H9 (cell line): ENCODE data around the gene KRT71. TPM values are rescaled to one million over a fixed set of nuclear protein-coding genes. Genes with fewer than 3 reads are reported as not detected.

Source experiments
- DNase-seq: peaks from one replicate; pipeline ENCODE4 v3.0.0-alpha.2; 2017
- H2AFZ ChIP-seq: one replicate; pipeline ENCODE4 v1.6.1; 2013; ENCODE audit warnings: mild to moderate bottlenecking, low read length, control low read depth, moderate library complexity
- H2AK5ac ChIP-seq: 2 replicates; pipeline ENCODE4 v1.6.1; 2013; ENCODE audit warnings: low read length, control low read depth, mixed read lengths; ENCODE audit not compliant: insufficient read length
- H2BK120ac ChIP-seq: one replicate; pipeline ENCODE4 v1.6.1; 2013; ENCODE audit warnings: low read depth, mild to moderate bottlenecking, low read length, control low read depth, inconsistent platforms; ENCODE audit not compliant: poor library complexity, severe bottlenecking
- H2BK12ac ChIP-seq: 2 replicates; pipeline ENCODE4 v1.6.1; 2013; ENCODE audit warnings: low read length, control low read depth, mixed read lengths, low read depth; ENCODE audit not compliant: insufficient read length
- H2BK15ac ChIP-seq: 2 replicates; pipeline ENCODE4 v1.6.1; 2013; ENCODE audit warnings: low read depth, low read length, control low read depth
- H2BK20ac ChIP-seq: one replicate; pipeline ENCODE4 v1.6.1; 2013; ENCODE audit warnings: low read depth, mild to moderate bottlenecking, low read length, control low read depth, inconsistent platforms; ENCODE audit not compliant: poor library complexity, severe bottlenecking
- H2BK5ac ChIP-seq: 2 replicates; pipeline ENCODE4 v1.6.1; 2013; ENCODE audit warnings: low read length, control low read depth, mixed read lengths; ENCODE audit not compliant: insufficient read length
- H3K14ac ChIP-seq: 2 replicates; pipeline ENCODE4 v1.6.1; 2013; ENCODE audit warnings: low read length, control low read depth; ENCODE audit not compliant: insufficient read depth
- H3K18ac ChIP-seq: 2 replicates; pipeline ENCODE4 v1.6.1; 2013; ENCODE audit warnings: low read depth, mild to moderate bottlenecking, mixed read lengths, low read length, control low read depth; ENCODE audit not compliant: insufficient read length
- H3K23ac ChIP-seq: 2 replicates; pipeline ENCODE4 v1.6.1; 2013; ENCODE audit warnings: low read length, control low read depth, mixed read lengths, low read depth; ENCODE audit not compliant: insufficient read length
- H3K23me2 ChIP-seq: 2 replicates; pipeline ENCODE4 v1.6.1; 2013; ENCODE audit warnings: low read depth, mild to moderate bottlenecking, mixed read lengths, low read length, control low read depth; ENCODE audit not compliant: insufficient read length, poor library complexity, severe bottlenecking
- H3K27ac ChIP-seq: 2 replicates; pipeline ENCODE4 v1.5.1; 2013; ENCODE audit warnings: low read length, control low read depth, mixed read lengths, low read depth; ENCODE audit not compliant: insufficient read length
- H3K27me3 ChIP-seq: 2 replicates; pipeline ENCODE4 v1.6.1; 2013; ENCODE audit warnings: low read length, control low read depth, inconsistent platforms; ENCODE audit not compliant: insufficient read depth
- H3K4ac ChIP-seq: 2 replicates; pipeline ENCODE4 v1.6.1; 2013; ENCODE audit warnings: low read depth, mild to moderate bottlenecking, control low read depth, inconsistent platforms, low read length, moderate library complexity
- H3K4me1 ChIP-seq: 2 replicates; pipeline ENCODE4 v1.6.1; 2013; ENCODE audit warnings: low read length, control low read depth, inconsistent platforms; ENCODE audit not compliant: insufficient read depth
- H3K4me2 ChIP-seq: 2 replicates; pipeline ENCODE4 v1.6.1; 2013; ENCODE audit warnings: low read length, control low read depth, mixed read lengths; ENCODE audit not compliant: insufficient read length, insufficient read depth
- H3K56ac ChIP-seq: 2 replicates; pipeline ENCODE4 v1.6.1; 2013; ENCODE audit warnings: low read depth, mild to moderate bottlenecking, mixed read lengths, low read length, control low read depth; ENCODE audit not compliant: insufficient read length
- H3K79me1 ChIP-seq: 2 replicates; pipeline ENCODE4 v1.6.1; 2013; ENCODE audit warnings: low read depth, mild to moderate bottlenecking, moderate library complexity, low read length, control low read depth, inconsistent platforms; ENCODE audit not compliant: insufficient read depth, poor library complexity, severe bottlenecking
- H3K79me2 ChIP-seq: 2 replicates; pipeline ENCODE4 v1.6.1; 2013; ENCODE audit warnings: low read length, control low read depth, inconsistent platforms; ENCODE audit not compliant: insufficient read depth
- H3K9ac ChIP-seq: 2 replicates; pipeline ENCODE4 v1.6.1; 2013; ENCODE audit warnings: low read length, control low read depth, mixed read lengths; ENCODE audit not compliant: insufficient read length; ENCODE audit errors: extremely low read depth
- H3K9me3 ChIP-seq: one replicate; pipeline ENCODE4 v1.6.1; 2013; ENCODE audit warnings: low read depth, low read length, inconsistent platforms; ENCODE audit not compliant: control insufficient read depth
- H3T11ph ChIP-seq: one replicate; pipeline ENCODE4 v1.6.1; 2013; ENCODE audit warnings: mild to moderate bottlenecking, low read length, control low read depth, inconsistent platforms
- H4K20me1 ChIP-seq: one replicate; pipeline ENCODE4 v1.6.1; 2013; ENCODE audit not compliant: control insufficient read depth, insufficient read length, insufficient read depth
- H4K5ac ChIP-seq: 2 replicates; pipeline ENCODE4 v1.6.1; 2013; ENCODE audit warnings: low read depth, mild to moderate bottlenecking, mixed read lengths, low read length, control low read depth; ENCODE audit not compliant: insufficient read length
- H4K8ac ChIP-seq: replicated peaks from 2 replicates; pipeline ENCODE4 v1.6.1; 2013; ENCODE audit warnings: low read length, control low read depth, mixed read lengths, low read depth; ENCODE audit not compliant: insufficient read length
- H4K91ac ChIP-seq: 2 replicates; pipeline ENCODE4 v1.6.1; 2013; ENCODE audit warnings: low read depth, mild to moderate bottlenecking, moderate library complexity, mixed read lengths, low read length, control low read depth; ENCODE audit not compliant: insufficient read length
- H3K27ac Mint-ChIP-seq, 3 experiments: 2 replicates in 2 of 3; 3 replicates in 1 of 3; pipeline ENCODE4 v1.8.0; 2020 to 2021; ENCODE audit warnings: mixed read lengths in 3 of 3, mild to moderate bottlenecking in 1 of 3, moderate library complexity in 1 of 3
- H3K27me3 Mint-ChIP-seq: 2 replicates; pipeline ENCODE4 v1.8.0; 2021; ENCODE audit warnings: low read depth, mild to moderate bottlenecking, moderate library complexity, mixed read lengths
- H3K36me3 Mint-ChIP-seq, 3 experiments: 2 replicates in 2 of 3; 3 replicates in 1 of 3; pipeline ENCODE4 v1.8.0; 2020 to 2021; ENCODE audit warnings: low read depth in 3 of 3, mixed read lengths in 3 of 3; ENCODE audit not compliant: insufficient read depth in 1 of 3
- H3K4me1 Mint-ChIP-seq, 2 experiments: 2 replicates each; pipeline ENCODE4 v1.8.0; 2020; ENCODE audit warnings: mixed read lengths in 2 of 2
- H3K4me3 Mint-ChIP-seq, 2 experiments: 2 replicates in 1 of 2; 3 replicates in 1 of 2; pipeline ENCODE4 v1.8.0; 2020 to 2021; ENCODE audit warnings: mild to moderate bottlenecking in 2 of 2, mixed read lengths in 2 of 2, moderate library complexity in 1 of 2
- H3K9me3 Mint-ChIP-seq, 2 experiments: 2 replicates in 1 of 2; 3 replicates in 1 of 2; pipeline ENCODE4 v1.8.0; 2020; ENCODE audit warnings: mild to moderate bottlenecking in 2 of 2, mixed read lengths in 2 of 2, moderate library complexity in 1 of 2
- CTCF ChIP-seq: fragments of 200-600 bp; sonication (generic); conservative IDR thresholded peaks from 3 replicates; pipeline ENCODE4 v1.8.0; 2021; ENCODE audit warnings: antibody characterized with exemption, mild to moderate bottlenecking
- WGBS: extraction: QIAGEN DNeasy Blood & Tissue Kit; methylation state at CpG from one replicate; pipeline ENCODE4 v1.1.7; 2013; ENCODE audit warnings: missing lambda C conversion rate, low lambda C conversion rate, mixed read lengths; ENCODE audit not compliant: insufficient read length; ENCODE audit errors: extremely low coverage; 5-methylcytosine and 5-hydroxymethylcytosine counted together
- total RNA-seq: library from RNA; stranded (reverse); gene quantifications from 2 replicates; pipeline ENCODE4 v1.2.1, GENCODE V29; 2021

The KRT71 gene
- total RNA-seq, 1 experiment from 2014 or later, result not detected

- no peaks in the 10 kb centered on the region for H3K27me3 ChIP-seq
- no peak overlapping the region for H3K4me2 ChIP-seq
- H3K23ac ChIP-seq, result no peak overlapping the region
- no peak overlapping the region for H3K27ac Mint-ChIP-seq
- H3K36me3 Mint-ChIP-seq, result no peaks in the 10 kb centered on the region
- H3K56ac ChIP-seq, result no peak overlapping the region
- H3K9me3 ChIP-seq, result no peaks in the 10 kb centered on the region
- no peaks in the 10 kb centered on the region for H3K9me3 Mint-ChIP-seq
- H4K5ac ChIP-seq, result no peak overlapping the region
- H3K14ac ChIP-seq, result no peak overlapping the region
- no peaks in the 10 kb centered on the region for H3K79me2 ChIP-seq
- no peak overlapping the region for H3K18ac ChIP-seq
- peaks cover 16% of the 10 kb centered on the region for H3K27me3 Mint-ChIP-seq
- DNase-seq, result no peak
- no peak overlapping the region for H3K4ac ChIP-seq
- no peak overlapping the region for H4K8ac ChIP-seq
- no peaks in the 10 kb centered on the region for H3K79me1 ChIP-seq
- H3K4me3 Mint-ChIP-seq, result no peak overlapping the region
- no peaks in the 10 kb centered on the region for H4K20me1 ChIP-seq
- no peak overlapping the region for H3K27ac ChIP-seq
- no peak overlapping the region for H2BK120ac ChIP-seq
- no peak for TF ChIP-seq CTCF
- H2BK12ac ChIP-seq, result no peak overlapping the region
- no CpG with 5 or more reads among the region's 15 CpGs for WGBS
- no peaks in the 10 kb centered on the region for H3K4me1 ChIP-seq
- no peak overlapping the region for H3K9ac ChIP-seq
- no peak overlapping the region for H2BK20ac ChIP-seq
- H2AK5ac ChIP-seq, result no peak overlapping the region
- H4K91ac ChIP-seq, result no peak overlapping the region
- no peak overlapping the region for H2BK5ac ChIP-seq
- no peak overlapping the region for H2AFZ ChIP-seq
- H3T11ph ChIP-seq, result no peak overlapping the region
- H3K4me1 Mint-ChIP-seq, result no peaks in the 10 kb centered on the region
- H2BK15ac ChIP-seq, result no peak overlapping the region
- no peaks in the 10 kb centered on the region for H3K23me2 ChIP-seq
These were observed 20.4 kb upstream of the KRT71 start for GRCh38 chr12:52573306-52573705.
